Astrocyte of the cerebellum (primary cell): Measurements from ENCODE around the gene TNIP2.
A peak's percentile ranks its signal among the peaks of the same experiment; 100 is the strongest.

Experiments
- DNase-seq: peaks from one replicate; pipeline ENCODE4 v3.0.0-alpha.2; 2011; ENCODE audit warnings: low read depth
- H3K4me3 ChIP-seq: 2 replicates; pipeline ENCODE4 v1.5.1; 2011; ENCODE audit warnings: mild to moderate bottlenecking, low read depth, low read length, moderate library complexity
- CTCF ChIP-seq: IDR thresholded peaks from 2 replicates; pipeline ENCODE4 v1.5.1; 2012; ENCODE audit warnings: low read length, low read depth, moderate library complexity, mild to moderate bottlenecking; ENCODE audit errors: missing control alignments
- in situ Hi-C: cut with HindIII; loops from 2 replicates; pipeline ENCODE4 v1.10.0; 2017; ENCODE audit warnings: low sequenced_read_pairs

Gene TNIP2

DNA sequence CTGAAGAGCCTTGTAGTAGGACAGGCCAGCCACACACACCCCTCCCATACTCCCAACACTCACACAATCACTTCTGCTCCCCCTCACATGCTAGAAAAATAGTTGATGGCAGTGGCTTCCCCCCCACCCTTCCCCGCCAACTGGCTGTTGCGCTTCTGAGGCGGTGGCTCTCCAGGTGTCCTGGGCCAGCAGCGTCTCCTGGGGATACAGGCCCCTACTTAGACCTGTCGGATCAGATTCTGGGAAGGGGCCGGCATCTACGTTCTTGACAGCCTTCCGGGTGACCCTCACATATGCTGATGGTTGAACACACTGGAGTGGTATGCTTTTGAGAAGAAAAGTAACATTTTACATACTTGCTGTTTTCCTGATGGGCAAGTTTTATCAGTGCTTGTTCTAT, 39.9 kb downstream of the TNIP2 start:
- TF ChIP-seq CTCF: no peak
- no peak for DNase-seq
- H3K4me3 ChIP-seq: no peak overlapping the region
- in situ Hi-C loops: no loop called here

GRCh38 chr4:2715426-2715825, 40.7 kb downstream of the TNIP2 start:
- no peak for DNase-seq
- no peak for TF ChIP-seq CTCF
- H3K4me3 ChIP-seq: no peak overlapping the region
- in situ Hi-C loops: no loop called here

GRCh38 chr4:2714918-2715317, 41.2 kb downstream of the TNIP2 start:
- DNase-seq: no peak
- in situ Hi-C loops: no loop called here
- H3K4me3 ChIP-seq: no peak overlapping the region
- no peak for TF ChIP-seq CTCF

DNA sequence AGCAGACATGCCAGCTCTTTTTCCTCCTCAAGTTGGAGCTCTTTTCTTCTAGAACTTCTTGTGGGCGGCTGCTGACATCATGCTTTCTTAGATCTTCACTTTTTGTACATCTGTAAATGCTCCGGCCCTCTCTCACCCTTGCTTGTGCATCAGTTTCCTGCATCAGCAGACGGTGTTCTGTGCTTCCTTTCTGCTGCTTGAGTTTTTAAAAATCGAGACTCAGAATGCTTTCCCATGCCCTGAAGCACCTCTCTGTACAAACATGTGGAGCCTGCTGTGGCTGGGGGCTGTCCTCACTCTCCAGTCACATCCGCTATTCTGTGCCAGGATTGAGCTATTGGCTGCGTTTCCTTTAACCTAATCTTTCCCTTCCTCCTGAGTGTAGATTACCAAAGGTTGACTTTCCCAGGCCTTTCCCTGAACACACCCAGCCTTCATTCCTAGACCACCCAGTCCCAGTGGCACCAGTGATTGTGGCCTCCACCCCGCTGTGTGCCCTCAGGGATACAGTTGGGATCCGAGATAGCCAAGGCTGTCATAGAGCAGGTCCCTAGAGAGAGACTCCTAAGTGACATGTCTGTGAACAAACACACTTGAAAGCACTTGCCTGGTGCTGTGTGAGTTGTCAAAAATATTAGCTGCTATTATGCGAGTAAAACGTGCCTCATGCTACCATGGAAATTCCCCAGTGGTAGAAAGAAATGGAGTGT, 41.9 kb downstream of the TNIP2 start:
- no peak for DNase-seq
- no peak for TF ChIP-seq CTCF
- H3K4me3 ChIP-seq: no peak overlapping the region
- in situ Hi-C loops: no loop called here

GRCh38 chr4:2713337-2713736, 42.8 kb downstream of the TNIP2 start:
- TF ChIP-seq CTCF: no peak
- H3K4me3 ChIP-seq: no peak overlapping the region
- in situ Hi-C loops: no loop called here
- DNase-seq: no peak

- peak; percentile 18 for DNase-seq
- in situ Hi-C loops: no loop called here
- peak; percentile 48 for TF ChIP-seq CTCF
- H3K4me3 ChIP-seq: no peak overlapping the region
Measured at GRCh38 chr4:2712261-2712842, 43.8 kb downstream of the TNIP2 start.
